Calu3 (cell line): ENCODE measurements around the gene RANBP1. TPM values are rescaled to one million over a fixed set of nuclear protein-coding genes. Genes with fewer than 3 reads are reported as not detected.

Experiments
- BruUV-seq: library from RNA; stranded (reverse); fragments of 400-500 nt; replicated peaks from 2 replicates; lab custom pipeline; 2021; lab: Mats Ljungman, UMichigan
- CTCF ChIA-PET: fragments of 300-600 bp; sonication (Branson Sonifier 250); formaldehyde crosslinking; loops from one replicate; lab custom pipeline; 2022; ENCODE audit warnings: antibody characterized with exemption; lab: Charles Lee
- DNase-seq: peaks from one replicate; pipeline ENCODE4 v3.0.0; 2022
- H3K27ac Mint-ChIP-seq: one replicate; pipeline ENCODE4 v1.8.0; 2022; ENCODE audit warnings: mixed read lengths; ENCODE audit not compliant: unreplicated experiment
- H3K27me3 Mint-ChIP-seq: one replicate; pipeline ENCODE4 v1.8.0; 2022; ENCODE audit warnings: mixed read lengths; ENCODE audit not compliant: unreplicated experiment
- H3K36me3 Mint-ChIP-seq: one replicate; pipeline ENCODE4 v1.8.0; 2022; ENCODE audit warnings: mild to moderate bottlenecking, moderate library complexity, mixed read lengths; ENCODE audit not compliant: insufficient read depth, unreplicated experiment
- H3K4me1 Mint-ChIP-seq: one replicate; pipeline ENCODE4 v1.8.0; 2022; ENCODE audit warnings: mild to moderate bottlenecking, low read depth, mixed read lengths; ENCODE audit not compliant: unreplicated experiment
- H3K4me3 Mint-ChIP-seq: one replicate; pipeline ENCODE4 v1.8.0; 2022; ENCODE audit warnings: mild to moderate bottlenecking, low read depth, moderate library complexity, mixed read lengths; ENCODE audit not compliant: unreplicated experiment
- H3K9me3 Mint-ChIP-seq: one replicate; pipeline ENCODE4 v1.8.0; 2022; ENCODE audit warnings: low read depth, mixed read lengths; ENCODE audit not compliant: unreplicated experiment
- CTCF ChIP-seq: fragments of 200-600 bp; IDR thresholded peaks from one replicate; pipeline ENCODE4 v1.8.0; 2022; ENCODE audit warnings: antibody characterized with exemption; ENCODE audit not compliant: unreplicated experiment
- intact Hi-C: fragments of 100-400 bp; cut with micrococcal nuclease; formaldehyde crosslinking; loops from one replicate; pipeline ENCODE4 v1.10.0; 2022; ENCODE audit not compliant: unreplicated experiment
- total RNA-seq: library from RNA; stranded (reverse); gene quantifications from 2 replicates; pipeline ENCODE4 v1.2.3, GENCODE V29; 2022

Gene RANBP1
- total RNA-seq, 1 experiment from 2014 or later: 208 TPM

- CTCF ChIA-PET: no interaction called here
- no peaks in the 10 kb centered on the region for H3K9me3 Mint-ChIP-seq
These were observed 21.6 kb upstream of the RANBP1 start for GRCh38 chr22:20094197-20094807.

GRCh38 chr22:20095521-20095920 lies 20.4 kb upstream of the RANBP1 start:
- DNase-seq: no peak
- BruUV-seq: no TSS peak
- CTCF ChIA-PET: no interaction called here
- intact Hi-C loops: no loop called here
- no peaks in the 10 kb centered on the region for H3K9me3 Mint-ChIP-seq
- H3K27me3 Mint-ChIP-seq: no peaks in the 10 kb centered on the region
- peaks cover 67% of the 10 kb centered on the region for H3K36me3 Mint-ChIP-seq
- TF ChIP-seq CTCF: no peak
- H3K4me1 Mint-ChIP-seq: no peaks in the 10 kb centered on the region
- no peak overlapping the region for H3K27ac Mint-ChIP-seq
- H3K4me3 Mint-ChIP-seq: no peak overlapping the region

More at GRCh38 chr22:20094197-20094807, 21.6 kb upstream of the RANBP1 start:
- Mint-ChIP-seq H3K4me1 (no peaks in the 10 kb centered on the region), H3K4me3 (no peak overlapping the region), H3K27ac (no peak overlapping the region), H3K27me3 (no peaks in the 10 kb centered on the region), H3K36me3 (peaks cover 68% of the 10 kb centered on the region)
- no peak for TF ChIP-seq CTCF
- BruUV-seq: no TSS peak
- DNase-seq: no peak
- intact Hi-C loops: no loop called here

GRCh38 chr22:20096574-20097420 lies 19.1 kb upstream of the RANBP1 start:
- Mint-ChIP-seq H3K9me3 (no peaks in the 10 kb centered on the region), H3K36me3 (peaks cover 64% of the 10 kb centered on the region), H3K27ac (no peak overlapping the region), H3K27me3 (no peaks in the 10 kb centered on the region), H3K4me3 (no peak overlapping the region), H3K4me1 (no peaks in the 10 kb centered on the region)
- BruUV-seq: no TSS peak
- CTCF ChIA-PET: no interaction called here
- no peak for TF ChIP-seq CTCF
- no peak for DNase-seq
- intact Hi-C loops: no loop called here

GRCh38 chr22:20099099-20099711 lies 16.7 kb upstream of the RANBP1 start:
- CTCF ChIA-PET: no interaction called here

More at GRCh38 chr22:20099099-20099711, 16.7 kb upstream of the RANBP1 start:
- H3K36me3 Mint-ChIP-seq: peaks cover 66% of the 10 kb centered on the region
- H3K27me3 Mint-ChIP-seq: no peaks in the 10 kb centered on the region
- TF ChIP-seq CTCF: no peak
- DNase-seq: no peak
- no TSS peak for BruUV-seq
- intact Hi-C loops: no loop called here
- H3K4me1 Mint-ChIP-seq: no peaks in the 10 kb centered on the region
- no peak overlapping the region for H3K4me3 Mint-ChIP-seq
- no peak overlapping the region for H3K27ac Mint-ChIP-seq
- no peaks in the 10 kb centered on the region for H3K9me3 Mint-ChIP-seq
